ENCODE measurements around the gene STYX. TPM values are rescaled to one million over a fixed set of nuclear protein-coding genes. Genes with fewer than 3 reads are reported as not detected.

STYX gene
- total and polyA plus RNA-seq, 10 of the 15 experiments (the other 5 are each of a cell fraction or from before 2014, with no cell fraction given), result 5.0 to 15.3 (median 9.5) TPM

DNA sequence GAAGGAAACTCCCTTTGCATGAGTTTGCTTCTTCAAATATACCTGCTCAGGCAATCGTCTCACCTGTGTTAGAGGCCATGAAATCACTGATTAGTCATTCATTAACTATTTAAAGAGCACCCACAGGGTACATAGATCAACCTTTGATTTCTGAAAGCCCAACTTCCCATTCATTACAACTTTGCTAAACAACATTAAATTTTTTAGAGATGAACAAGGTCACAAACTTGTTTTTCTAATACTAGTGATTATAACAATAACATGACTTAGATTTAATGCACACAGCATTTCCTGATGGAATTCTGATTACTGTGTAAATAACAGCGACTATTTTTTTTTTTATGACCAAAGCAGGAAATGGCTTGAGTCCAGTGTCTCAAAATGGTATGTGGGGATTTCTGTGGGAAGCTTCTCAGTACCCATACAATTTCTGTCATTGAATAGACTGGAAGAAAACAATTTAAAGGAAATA, 29.2 kb upstream of the STYX start (continued):
- TF ChIP-seq FOXM1 (IDR thresholded peaks at IDR 0.05; ENCODE audit: low read depth, low read length) (peak; percentile 54; the same call in 1 of the 2 replicates), SREBF2 (IDR thresholded peaks at IDR 0.05; ENCODE audit: low read length) (no peak), IRF4 (IDR thresholded peaks at IDR 0.05; ENCODE audit: low read depth, low read length) (no peak), TAF1 (IDR thresholded peaks at IDR 0.05; ENCODE audit: borderline replicate concordance, low read depth, low read length) (no peak), RUNX3 (IDR thresholded peaks at IDR 0.05; ENCODE audit: low read length) (peak; percentile 21; the same call in 1 of the 2 replicates), ZNF217 (IDR thresholded peaks at IDR 0.05) (0 out of 2 replicates have a peak, but pooled peaks have one; percentile 31), ETV6 (conservative IDR thresholded peaks at IDR 0.05 in 1 of 2, IDR thresholded peaks at IDR 0.05 in 1 of 2; ENCODE audit: borderline replicate concordance in 1 of 2, low read depth in 1 of 2) (no peak; a peak in 1 of 4 replicates), RB1 (IDR thresholded peaks at IDR 0.05; ENCODE audit: borderline replicate concordance) (no peak), MEF2A (IDR thresholded peaks at IDR 0.05; ENCODE audit: insufficient read depth, low read depth, low read length) (0 out of 2 replicates have a peak, but pooled peaks have one; percentile 11), TCF12 (IDR thresholded peaks at IDR 0.05; ENCODE audit: low read depth, low read length) (no peak), SUPT20H (IDR thresholded peaks at IDR 0.05; ENCODE audit: borderline replicate concordance, control insufficient read depth, low read depth, low read length) (no peak), ZNF384 (IDR thresholded peaks at IDR 0.05; ENCODE audit: borderline replicate concordance, low read depth, low read length) (peak; percentile 50; the same call in 1 of the 2 replicates), NBN (IDR thresholded peaks at IDR 0.05) (no peak), MTA2 (IDR thresholded peaks at IDR 0.05; ENCODE audit: low read depth) (0 out of 2 replicates have a peak, but pooled peaks have one; percentile 38)
- TF ChIP-seq, protein P1, sequence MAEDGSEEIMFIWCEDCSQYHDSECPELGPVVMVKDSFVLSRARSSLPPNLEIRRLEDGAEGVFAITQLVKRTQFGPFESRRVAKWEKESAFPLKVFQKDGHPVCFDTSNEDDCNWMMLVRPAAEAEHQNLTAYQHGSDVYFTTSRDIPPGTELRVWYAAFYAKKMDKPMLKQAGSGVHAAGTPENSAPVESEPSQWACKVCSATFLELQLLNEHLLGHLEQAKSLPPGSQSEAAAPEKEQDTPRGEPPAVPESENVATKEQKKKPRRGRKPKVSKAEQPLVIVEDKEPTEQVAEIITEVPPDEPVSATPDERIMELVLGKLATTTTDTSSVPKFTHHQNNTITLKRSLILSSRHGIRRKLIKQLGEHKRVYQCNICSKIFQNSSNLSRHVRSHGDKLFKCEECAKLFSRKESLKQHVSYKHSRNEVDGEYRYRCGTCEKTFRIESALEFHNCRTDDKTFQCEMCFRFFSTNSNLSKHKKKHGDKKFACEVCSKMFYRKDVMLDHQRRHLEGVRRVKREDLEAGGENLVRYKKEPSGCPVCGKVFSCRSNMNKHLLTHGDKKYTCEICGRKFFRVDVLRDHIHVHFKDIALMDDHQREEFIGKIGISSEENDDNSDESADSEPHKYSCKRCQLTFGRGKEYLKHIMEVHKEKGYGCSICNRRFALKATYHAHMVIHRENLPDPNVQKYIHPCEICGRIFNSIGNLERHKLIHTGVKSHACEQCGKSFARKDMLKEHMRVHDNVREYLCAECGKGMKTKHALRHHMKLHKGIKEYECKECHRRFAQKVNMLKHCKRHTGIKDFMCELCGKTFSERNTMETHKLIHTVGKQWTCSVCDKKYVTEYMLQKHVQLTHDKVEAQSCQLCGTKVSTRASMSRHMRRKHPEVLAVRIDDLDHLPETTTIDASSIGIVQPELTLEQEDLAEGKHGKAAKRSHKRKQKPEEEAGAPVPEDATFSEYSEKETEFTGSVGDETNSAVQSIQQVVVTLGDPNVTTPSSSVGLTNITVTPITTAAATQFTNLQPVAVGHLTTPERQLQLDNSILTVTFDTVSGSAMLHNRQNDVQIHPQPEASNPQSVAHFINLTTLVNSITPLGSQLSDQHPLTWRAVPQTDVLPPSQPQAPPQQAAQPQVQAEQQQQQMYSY (CRISPR knock-in tag; IDR thresholded peaks at IDR 0.05), result no peak

All from GM12878 (cell line).